ENCODE results near the gene KMT2C. TPM values are rescaled to one million over a fixed set of nuclear protein-coding genes. Genes with fewer than 3 reads are reported as not detected.

KMT2C gene
- total and polyA plus RNA-seq, 2 of the 13 experiments (the other 11 are each of a cell fraction or from before 2014, with no cell fraction given): 7.1 to 14.4 TPM

- TF ChIP-seq U2AF1 (optimal IDR thresholded peaks at IDR 0.05; ENCODE audit: low read depth, low read length): no peak
- no peak for TF ChIP-seq ZNF737 (CRISPR knock-in tag; IDR thresholded peaks at IDR 0.05; ENCODE audit: borderline replicate concordance)
- no peak for TF ChIP-seq HOXD1 (CRISPR knock-in tag; IDR thresholded peaks at IDR 0.05)
- 0 out of 2 replicates have a peak, but pooled peaks have one; percentile 25 for TF ChIP-seq ZSCAN29 (CRISPR knock-in tag; conservative IDR thresholded peaks at IDR 0.05)
- no peak for TF ChIP-seq ZNF879 (CRISPR knock-in tag; IDR thresholded peaks at IDR 0.05)
- 0 out of 2 replicates have a peak, but pooled peaks have one; percentile 12 for TF ChIP-seq RAD21 (CRISPR knock-in tag; IDR thresholded peaks at IDR 0.05)
- TF ChIP-seq PRDM15 (CRISPR knock-in tag; IDR thresholded peaks at IDR 0.05): peak; percentile 87
- no peak for TF ChIP-seq ZNF589 (CRISPR knock-in tag; conservative IDR thresholded peaks at IDR 0.05)
- TF ChIP-seq ZNF407 (CRISPR knock-in tag; IDR thresholded peaks at IDR 0.05; ENCODE audit: not compliant biosample characterization): peak; percentile 4
- no peak for TF ChIP-seq BHLHE40 (IDR thresholded peaks at IDR 0.05; ENCODE audit: low read length)
- no peak for TF ChIP-seq PHF5A (CRISPR knock-in tag; IDR thresholded peaks at IDR 0.05; ENCODE audit: low read depth, unreplicated experiment)
- no peak for TF ChIP-seq ARID5B (CRISPR knock-in tag; IDR thresholded peaks at IDR 0.05)
Observed at GRCh38 chr7:152462995-152463708, 27.3 kb upstream of the KMT2C start (continued).
